HUES6 (cell line): ENCODE data around the gene DISP2.

ENCODE experiments used
- H3K27ac ChIP-seq: 2 replicates; pipeline ENCODE4 v1.7.0; 2013; ENCODE audit warnings: low read depth, mild to moderate bottlenecking, low read length, inconsistent platforms
- H3K27me3 ChIP-seq: 2 replicates; pipeline ENCODE4 v1.6.1; 2013; ENCODE audit warnings: low read length; ENCODE audit not compliant: control insufficient read depth, insufficient read depth
- H3K36me3 ChIP-seq: 2 replicates; pipeline ENCODE4 v1.6.1; 2013; ENCODE audit warnings: low read length; ENCODE audit not compliant: control insufficient read depth, insufficient read depth
- H3K4me1 ChIP-seq: 2 replicates; pipeline ENCODE4 v1.6.1; 2013; ENCODE audit warnings: low read length; ENCODE audit not compliant: control insufficient read depth, insufficient read depth
- H3K4me3 ChIP-seq: 2 replicates; pipeline ENCODE4 v1.5.1; 2013; ENCODE audit warnings: low read depth, low read length
- H3K9ac ChIP-seq: one replicate; pipeline ENCODE4 v1.6.1; 2013; ENCODE audit warnings: mild to moderate bottlenecking, low read length
- H3K9me3 ChIP-seq: 2 replicates; pipeline ENCODE4 v1.6.1; 2013; ENCODE audit warnings: low read depth, low read length; ENCODE audit not compliant: control insufficient read depth, insufficient read depth

The DISP2 gene

DNA sequence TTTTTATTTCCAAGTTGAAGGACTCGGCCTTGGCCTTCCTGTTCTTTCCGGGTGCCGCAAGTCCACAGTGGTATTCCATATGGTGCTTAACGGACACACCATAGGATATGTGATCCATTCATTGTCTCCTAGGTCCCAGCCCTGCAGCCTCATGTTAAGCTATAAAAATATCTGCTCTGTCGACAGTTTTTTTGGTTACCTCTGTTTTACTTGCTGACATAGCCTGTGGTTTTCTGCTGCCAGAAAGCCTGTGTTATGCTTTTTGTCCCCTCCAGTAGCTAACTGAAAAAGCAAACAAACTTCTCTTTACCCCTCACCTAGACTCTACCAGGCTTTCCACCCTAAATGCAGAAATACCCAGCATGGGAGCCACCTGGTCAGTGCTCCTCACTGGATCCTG, 29.3 kb upstream of the DISP2 start:
- Histone ChIP-seq H3K36me3 (0 out of 2 replicates have a peak, but pooled peaks cover 5% of the 10 kb centered on the region), H3K27me3 (peaks cover 14% of the 10 kb centered on the region), H3K9ac (no peak overlapping the region), H3K27ac (no peak overlapping the region), H3K9me3 (no peaks in the 10 kb centered on the region), H3K4me1 (peaks cover 41% of the 10 kb centered on the region), H3K4me3 (no peak overlapping the region)

DNA sequence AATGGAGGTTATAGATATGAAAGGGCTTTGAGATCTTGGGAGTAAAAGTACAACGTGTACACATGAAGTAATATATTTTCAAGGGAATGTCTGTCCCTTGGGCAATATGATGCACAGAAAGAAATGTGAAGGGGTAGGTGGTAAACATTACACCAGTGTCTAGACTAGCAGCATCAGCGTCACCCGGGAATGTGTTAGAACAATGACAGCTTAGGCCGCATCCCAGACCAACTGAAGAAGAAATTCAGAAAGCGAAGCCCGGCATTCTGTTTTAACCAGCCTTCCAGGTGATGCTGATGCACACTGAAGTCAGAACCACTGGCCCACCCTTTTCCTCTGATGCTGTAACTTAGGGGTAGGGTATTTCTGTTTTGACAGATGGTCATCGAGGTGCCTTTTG, 28.2 kb upstream of the DISP2 start:
- peaks cover 12% of the 10 kb centered on the region for H3K27me3 ChIP-seq
- H3K4me3 ChIP-seq, result no peak overlapping the region
- 0 out of 2 replicates have a peak, but pooled peaks cover 5% of the 10 kb centered on the region for H3K36me3 ChIP-seq
- no peak overlapping the region for H3K27ac ChIP-seq
- peaks cover 49% of the 10 kb centered on the region for H3K4me1 ChIP-seq
- no peaks in the 10 kb centered on the region for H3K9me3 ChIP-seq
- H3K9ac ChIP-seq, result no peak overlapping the region

DNA sequence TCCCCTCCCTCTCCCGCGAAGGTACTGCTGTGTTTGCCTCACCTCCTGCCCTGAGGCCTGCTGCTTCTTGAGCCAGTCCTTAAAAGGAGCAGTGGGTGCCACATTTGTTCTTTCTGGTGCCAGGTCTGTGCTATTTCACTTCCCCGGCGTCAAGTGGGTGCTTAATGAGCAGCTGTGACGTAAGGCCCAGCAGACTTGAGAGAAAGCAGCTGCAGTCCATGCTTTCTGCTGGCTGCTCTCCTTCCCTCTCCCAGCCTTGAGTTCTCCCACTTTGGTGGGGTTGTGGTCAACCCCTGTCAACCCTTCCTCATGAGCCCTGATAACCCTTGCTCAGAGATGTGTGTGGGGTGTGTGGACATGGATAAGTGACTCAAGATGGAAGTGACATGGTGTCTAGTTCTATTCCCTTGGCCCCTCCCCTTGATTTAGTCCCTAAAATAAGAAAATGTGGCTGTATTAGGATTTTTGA, 27.6 kb upstream of the DISP2 start:
- H3K9ac ChIP-seq, result no peak overlapping the region
- H3K9me3 ChIP-seq, result no peaks in the 10 kb centered on the region
- 0 out of 2 replicates have a peak, but pooled peaks cover 5% of the 10 kb centered on the region for H3K36me3 ChIP-seq
- H3K27ac ChIP-seq, result no peak overlapping the region
- no peak overlapping the region for H3K4me3 ChIP-seq
- peaks cover 6% of the 10 kb centered on the region for H3K27me3 ChIP-seq
- H3K4me1 ChIP-seq, result peaks cover 43% of the 10 kb centered on the region

DNA sequence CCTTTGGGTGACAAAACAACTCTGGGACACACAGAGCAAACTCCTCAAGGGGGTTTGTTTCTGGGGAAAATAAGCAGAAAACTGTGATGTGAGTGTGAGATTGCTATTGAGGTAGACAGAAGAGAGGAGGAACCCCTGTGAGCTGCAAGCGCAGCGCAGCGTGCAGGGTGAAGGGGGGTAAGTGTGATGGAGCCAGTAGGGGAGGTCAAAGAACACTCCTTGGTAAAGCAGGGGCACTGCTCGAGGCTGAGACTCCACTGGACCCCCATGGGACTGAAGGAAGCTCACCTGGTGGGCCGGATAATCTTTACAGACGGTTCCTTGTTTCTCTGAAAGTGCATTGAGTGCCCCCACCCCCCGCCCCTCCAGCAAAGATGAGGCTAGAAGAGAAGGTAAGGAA, 27.0 kb upstream of the DISP2 start:
- Histone ChIP-seq H3K9me3 (no peaks in the 10 kb centered on the region), H3K27me3 (0 out of 2 replicates have a peak, but pooled peaks cover under 1% of the 10 kb centered on the region), H3K36me3 (0 out of 2 replicates have a peak, but pooled peaks cover 5% of the 10 kb centered on the region), H3K4me3 (no peak overlapping the region), H3K27ac (no peak overlapping the region), H3K9ac (no peak overlapping the region), H3K4me1 (peaks cover 37% of the 10 kb centered on the region)

DNA sequence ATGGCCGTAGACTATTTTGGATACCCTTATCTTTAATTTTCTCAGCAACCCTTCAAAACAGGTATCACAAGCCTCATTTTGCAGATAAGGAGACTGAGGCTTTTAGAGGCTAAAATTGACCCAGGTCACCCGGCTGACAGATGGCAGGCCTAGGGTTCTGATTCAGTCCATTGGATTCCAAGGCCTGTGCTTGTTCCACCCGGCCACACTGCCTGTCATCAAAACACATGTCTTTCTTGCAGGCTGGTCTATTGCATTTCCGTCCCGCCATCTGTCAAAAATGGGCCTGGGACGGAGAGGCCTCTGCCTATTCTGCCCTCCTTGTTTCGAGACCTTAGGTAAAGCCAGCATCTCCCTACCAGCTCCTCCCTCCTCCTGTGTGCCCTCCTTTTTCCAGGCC, 26.4 kb upstream of the DISP2 start:
- Histone ChIP-seq H3K27ac (no peak overlapping the region), H3K9me3 (no peaks in the 10 kb centered on the region), H3K4me3 (no peak overlapping the region), H3K36me3 (0 out of 2 replicates have a peak, but pooled peaks cover 4% of the 10 kb centered on the region), H3K9ac (no peak overlapping the region), H3K27me3 (no peaks in the 10 kb centered on the region), H3K4me1 (peaks cover 35% of the 10 kb centered on the region)

DNA sequence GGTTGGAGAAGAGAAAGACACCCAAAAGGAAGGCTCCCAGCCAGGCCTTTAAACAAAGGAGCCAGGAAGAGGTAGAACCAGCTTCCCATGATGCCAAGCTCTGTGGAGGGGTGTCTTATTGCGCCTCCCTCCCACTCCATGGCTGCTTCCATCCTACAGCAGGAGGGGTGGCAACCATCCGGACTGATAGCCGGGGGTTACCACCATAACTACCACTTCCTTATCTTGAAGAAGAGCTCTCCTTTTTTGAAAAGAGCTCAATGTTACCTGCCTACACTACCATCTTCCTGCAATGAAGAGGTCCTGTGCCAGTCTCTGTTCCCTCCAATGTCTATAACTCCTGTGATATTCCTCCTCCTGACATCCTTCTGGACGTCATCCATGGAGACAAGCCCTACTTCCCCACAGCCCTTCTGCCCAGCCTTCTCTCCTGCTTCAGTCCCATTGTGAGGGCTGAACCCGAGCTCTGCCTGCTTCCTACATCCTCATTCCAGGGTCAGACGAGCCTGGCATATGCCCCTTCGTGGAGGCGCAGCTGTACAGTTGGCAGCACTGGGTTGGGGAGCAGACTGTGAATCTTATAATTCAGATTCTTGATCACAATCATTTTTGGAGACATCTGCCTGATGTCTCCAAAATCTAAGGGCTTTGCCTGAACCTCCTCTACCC, 25.8 kb upstream of the DISP2 start:
- no peaks in the 10 kb centered on the region for H3K9me3 ChIP-seq
- no peaks in the 10 kb centered on the region for H3K27me3 ChIP-seq
- no peaks in the 10 kb centered on the region for H3K36me3 ChIP-seq
- H3K4me3 ChIP-seq, result no peak overlapping the region
- no peak overlapping the region for H3K9ac ChIP-seq
- peaks cover 32% of the 10 kb centered on the region for H3K4me1 ChIP-seq
- H3K27ac ChIP-seq, result no peak overlapping the region

DNA sequence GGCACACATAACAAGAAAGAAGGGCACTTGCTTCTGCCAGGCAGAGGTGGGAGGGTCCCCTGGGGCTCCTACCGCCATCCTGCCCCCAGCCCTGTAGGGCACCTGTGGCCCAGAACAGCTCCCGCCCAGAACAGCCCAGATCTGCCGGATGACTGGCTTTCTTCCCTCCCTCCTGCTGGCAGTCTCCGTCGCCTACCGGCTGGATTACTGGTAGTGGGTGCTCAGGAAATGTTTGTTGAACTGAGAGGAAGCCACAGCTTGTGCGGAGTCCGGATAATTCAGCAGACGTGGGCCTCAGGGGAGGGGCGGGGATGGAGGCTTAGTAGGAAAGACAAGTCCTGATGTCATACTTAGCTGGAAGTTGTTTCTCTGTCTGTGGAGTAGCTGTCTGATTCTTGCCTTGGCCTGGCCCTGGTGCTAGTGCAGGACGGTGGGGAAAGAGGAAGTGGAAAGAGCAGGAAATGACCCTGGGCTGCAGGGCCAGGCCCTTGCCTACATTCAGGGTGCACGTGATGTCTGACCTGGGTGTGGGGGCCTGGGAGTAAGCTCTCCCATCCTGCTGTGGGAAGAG, 24.0 kb upstream of the DISP2 start:
- Histone ChIP-seq H3K9me3 (no peaks in the 10 kb centered on the region), H3K36me3 (no peaks in the 10 kb centered on the region), H3K4me1 (peaks cover 22% of the 10 kb centered on the region), H3K27ac (no peak overlapping the region), H3K9ac (no peak overlapping the region), H3K4me3 (no peak overlapping the region), H3K27me3 (no peaks in the 10 kb centered on the region)

DNA sequence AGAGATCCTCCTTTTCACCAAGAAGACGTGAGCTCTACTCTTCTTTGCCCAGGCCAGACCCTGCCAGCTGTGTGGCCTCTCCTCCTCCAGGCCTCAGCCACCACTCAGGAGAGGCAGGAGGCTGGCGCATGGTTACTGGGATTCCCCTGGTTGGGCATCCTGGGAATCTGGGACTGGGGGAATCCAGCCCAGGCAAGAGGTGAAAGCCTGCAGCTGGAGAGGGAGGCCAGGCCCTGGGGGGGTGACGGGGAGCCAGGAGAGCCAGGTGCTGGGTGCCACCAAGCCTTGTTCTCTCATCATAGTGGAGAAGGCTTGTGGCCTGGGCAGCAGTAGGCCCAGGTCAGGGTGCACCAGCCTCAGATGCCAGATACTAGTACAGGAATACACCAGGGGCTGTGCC, 23.5 kb upstream of the DISP2 start:
- Histone ChIP-seq H3K27me3 (no peaks in the 10 kb centered on the region), H3K4me3 (no peak overlapping the region), H3K9me3 (no peaks in the 10 kb centered on the region), H3K9ac (no peak overlapping the region), H3K4me1 (peaks cover 23% of the 10 kb centered on the region), H3K36me3 (no peaks in the 10 kb centered on the region), H3K27ac (no peak overlapping the region)

DNA sequence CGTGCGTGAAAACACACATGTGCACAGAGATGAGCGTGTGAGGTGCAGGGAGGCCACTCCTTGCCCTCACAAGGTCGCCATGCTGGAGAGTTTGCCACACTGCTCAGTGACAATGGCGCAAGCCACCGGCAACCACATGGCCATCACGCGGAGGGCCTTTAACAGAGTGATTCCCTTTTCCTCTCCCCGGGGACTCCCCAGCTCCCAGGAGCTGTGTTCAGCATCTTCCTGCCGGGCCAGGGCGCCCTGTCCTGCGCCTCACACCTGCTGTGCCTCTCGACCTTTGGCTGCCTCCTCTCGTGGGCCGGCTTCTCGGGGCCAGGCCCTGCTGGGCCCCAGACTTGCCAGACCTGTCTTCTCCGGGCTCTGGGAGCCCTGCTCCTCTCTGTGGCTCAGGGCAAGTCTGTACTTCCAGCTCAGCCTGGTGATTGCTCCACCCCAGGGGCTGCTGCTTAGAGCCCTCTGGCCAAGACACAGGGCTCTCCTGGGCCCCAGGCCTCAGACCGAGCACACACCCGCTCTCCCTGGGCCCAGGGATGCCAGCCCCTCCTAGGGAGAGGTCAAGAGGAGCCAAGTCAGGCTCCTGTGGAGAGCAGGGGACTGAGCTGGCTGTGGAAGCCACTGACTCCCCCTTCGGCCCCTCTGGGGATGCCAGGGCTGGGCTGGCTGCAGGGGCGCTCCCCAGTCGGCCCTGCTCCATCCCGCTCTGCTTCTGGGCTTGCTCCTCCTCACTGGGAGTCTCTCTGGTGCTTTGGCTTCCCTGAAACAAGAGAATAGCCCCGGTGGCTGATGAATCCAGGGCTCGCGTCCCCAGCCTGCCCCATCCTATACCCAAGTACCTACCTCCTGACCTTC, 22.9 kb upstream of the DISP2 start:
- Histone ChIP-seq H3K36me3 (no peaks in the 10 kb centered on the region), H3K27me3 (no peaks in the 10 kb centered on the region), H3K4me1 (peaks cover 29% of the 10 kb centered on the region), H3K4me3 (no peak overlapping the region), H3K9ac (no peak overlapping the region), H3K27ac (no peak overlapping the region), H3K9me3 (no peaks in the 10 kb centered on the region)

DNA sequence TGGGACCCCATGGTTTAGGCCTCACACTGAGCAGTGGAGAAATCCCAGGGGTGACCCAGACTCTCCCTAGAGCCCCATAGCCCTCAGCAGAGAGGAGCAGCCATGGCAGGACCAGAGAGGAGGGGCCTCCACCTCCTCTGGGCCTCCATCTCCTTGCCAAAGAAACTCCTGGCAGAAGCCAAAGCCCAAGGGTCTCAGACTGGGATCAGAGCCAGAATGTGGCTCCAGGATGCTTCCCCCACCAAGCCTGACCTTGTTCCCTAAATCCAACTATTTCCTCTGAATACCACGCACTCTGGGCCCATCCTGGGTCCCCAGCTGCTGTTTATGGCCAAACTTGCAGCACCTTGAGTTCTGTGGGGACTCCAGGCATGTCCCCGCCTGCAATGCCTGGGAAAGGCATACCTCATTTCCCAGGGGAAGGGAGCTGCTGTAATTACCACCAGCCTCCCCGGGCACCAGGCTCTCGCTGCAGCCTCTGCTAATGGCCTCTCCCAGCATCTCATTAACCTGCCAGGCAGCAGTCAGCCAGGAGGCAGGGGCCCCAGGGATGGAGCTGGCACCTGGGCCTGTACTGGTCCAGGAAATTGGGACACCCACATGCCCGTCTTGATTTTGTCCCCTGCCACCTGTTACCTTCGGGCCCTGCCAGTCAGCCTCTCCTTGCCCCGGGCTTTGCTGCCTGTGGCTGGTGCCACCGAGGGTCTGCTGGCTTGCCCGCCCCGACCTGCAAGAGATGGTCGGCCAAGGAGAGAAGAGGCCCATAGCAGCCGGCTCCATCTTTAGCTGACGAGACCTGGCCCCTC, 21.9 kb upstream of the DISP2 start:
- H3K27ac ChIP-seq, result no peak overlapping the region
- peaks cover 39% of the 10 kb centered on the region for H3K4me1 ChIP-seq
- H3K27me3 ChIP-seq, result no peaks in the 10 kb centered on the region
- no peaks in the 10 kb centered on the region for H3K36me3 ChIP-seq
- H3K9ac ChIP-seq, result no peak overlapping the region
- no peak overlapping the region for H3K4me3 ChIP-seq
- no peaks in the 10 kb centered on the region for H3K9me3 ChIP-seq
